Measurements from ENCODE around the gene PRPF4. TPM values are rescaled to one million over a fixed set of nuclear protein-coding genes. Genes with fewer than 3 reads are reported as not detected.

The PRPF4 gene
- total RNA-seq, 1 experiment from 2014 or later = 51.8 TPM

Other genes starting within 250 kb of the PRPF4 start
- gene ZFP37, start 218.9 kb upstream of the PRPF4 start, total RNA-seq (2014; rRNA removed; shearing (Covaris generic)) = 3.4 and 5.4 TPM in 2 replicates
- gene SLC31A2, start 124.7 kb upstream of the PRPF4 start, total RNA-seq (2014; rRNA removed; shearing (Covaris generic)) = 4.4 and 7.0 TPM in 2 replicates
- 6.6 and 7.7 TPM in 2 replicates for gene FKBP15, start 54.4 kb upstream of the PRPF4 start, total RNA-seq (2014; rRNA removed; shearing (Covaris generic))
- gene SLC31A1, start 54.1 kb upstream of the PRPF4 start, total RNA-seq (2014; rRNA removed; shearing (Covaris generic)) = 18.0 and 24.5 TPM in 2 replicates
- gene CDC26, start 86 bp upstream of the PRPF4 start, total RNA-seq (2014; rRNA removed; shearing (Covaris generic)) = 46.5 and 53.3 TPM in 2 replicates
- gene RNF183, start 27.7 kb downstream of the PRPF4 start, total RNA-seq (2014; rRNA removed; shearing (Covaris generic)) = not detected in 2 replicates
- 1.9 and 3.3 TPM in 2 replicates for gene WDR31, start 64.6 kb downstream of the PRPF4 start, total RNA-seq (2014; rRNA removed; shearing (Covaris generic))
- 0.64 TPM in 1 of 2 replicates, not detected in the other for gene BSPRY, start 73.9 kb downstream of the PRPF4 start, total RNA-seq (2014; rRNA removed; shearing (Covaris generic))
- gene HDHD3, start 101.3 kb downstream of the PRPF4 start, total RNA-seq (2014; rRNA removed; shearing (Covaris generic)) = 26.1 and 26.3 TPM in 2 replicates
- 11.3 and 13.7 TPM in 2 replicates for gene ALAD, start 125.6 kb downstream of the PRPF4 start, total RNA-seq (2014; rRNA removed; shearing (Covaris generic))
- 94.5 and 116 TPM in 2 replicates for gene POLE3, start 135.0 kb downstream of the PRPF4 start, total RNA-seq (2014; rRNA removed; shearing (Covaris generic))
- gene C9orf43, start 135.1 kb downstream of the PRPF4 start, total RNA-seq (2014; rRNA removed; shearing (Covaris generic)) = 1.3 TPM in 1 of 2 replicates, not detected in the other
- 117 and 144 TPM in 2 replicates for gene RGS3, start 188.1 kb downstream of the PRPF4 start, total RNA-seq (2014; rRNA removed; shearing (Covaris generic))